GM18508 (cell line): ENCODE data around the gene ZNF565.
"Not testable (repeated sequence)": the region's sequence is repeated elsewhere in the genome, so short reads cannot be mapped to it uniquely, and the experiment has no call there.

Experiments used
- ATAC-seq: cut with Tn5 transposase; IDR thresholded peaks from one replicate; pipeline ENCODE4 v1.9.1; 2021; ENCODE audit warnings: moderate number of reproducible peaks; ENCODE audit not compliant: insufficient read depth, unreplicated experiment

ZNF565 gene

DNA sequence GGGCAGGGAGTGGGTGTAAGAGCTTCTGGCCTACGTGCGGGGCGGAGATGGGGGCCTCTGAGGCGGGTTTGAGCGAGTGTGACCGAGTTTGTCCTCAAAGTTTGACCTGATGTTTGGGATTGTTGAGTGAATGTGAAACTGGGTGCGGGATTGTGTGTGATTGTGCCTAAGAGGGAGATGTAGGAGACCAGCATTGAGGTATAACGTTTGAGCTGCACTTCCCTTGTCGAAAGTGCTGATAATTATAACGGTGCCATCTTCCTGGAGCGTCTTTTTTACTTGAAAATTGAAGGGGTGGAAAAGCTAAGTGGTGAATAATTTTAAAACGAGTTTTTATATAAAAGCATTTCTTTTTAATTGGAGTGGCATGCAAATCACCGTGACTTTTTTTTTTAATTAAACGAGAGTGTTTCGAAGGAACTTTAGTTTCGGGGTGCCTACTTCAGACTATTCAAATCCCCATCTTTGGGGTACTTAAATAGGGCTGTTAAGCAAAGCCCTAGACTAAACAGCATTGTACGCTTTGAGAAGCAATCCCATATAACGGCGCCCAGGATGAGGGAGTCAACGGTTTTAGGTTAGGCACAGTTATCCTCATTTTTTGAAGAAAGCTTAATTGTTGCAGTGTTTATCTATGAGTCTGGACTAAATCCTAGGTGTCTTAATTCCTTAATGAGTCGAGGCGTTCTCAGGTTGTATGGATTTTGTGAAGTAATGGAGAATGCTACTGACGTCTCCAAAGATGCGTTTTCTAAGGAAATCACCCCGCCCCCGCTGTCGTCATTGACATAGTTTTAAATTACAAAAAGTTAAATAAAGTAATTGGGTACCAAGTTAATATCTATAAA, 1.0 kb upstream of the ZNF565 start:
- no peak for ATAC-seq

DNA sequence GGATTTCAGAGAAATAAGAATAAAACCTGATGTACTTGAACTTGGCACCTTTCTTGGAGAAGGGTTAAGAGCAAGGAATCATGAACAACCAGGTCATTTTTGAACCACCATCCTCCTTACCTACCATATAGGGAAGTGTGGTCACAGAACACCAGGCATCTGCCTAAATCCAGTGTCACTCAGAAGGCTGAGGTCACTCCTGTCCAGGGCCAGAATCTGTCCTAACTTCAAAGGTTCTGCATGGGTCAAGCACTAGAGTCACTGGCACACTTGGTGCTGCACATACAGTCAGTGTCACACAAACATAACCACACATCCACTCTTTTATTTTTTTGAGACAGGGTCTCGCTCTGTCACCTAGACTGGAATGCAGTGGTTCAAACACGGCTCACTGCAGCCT, 1.6 kb downstream of the ZNF565 start:
- ATAC-seq: no peak

DNA sequence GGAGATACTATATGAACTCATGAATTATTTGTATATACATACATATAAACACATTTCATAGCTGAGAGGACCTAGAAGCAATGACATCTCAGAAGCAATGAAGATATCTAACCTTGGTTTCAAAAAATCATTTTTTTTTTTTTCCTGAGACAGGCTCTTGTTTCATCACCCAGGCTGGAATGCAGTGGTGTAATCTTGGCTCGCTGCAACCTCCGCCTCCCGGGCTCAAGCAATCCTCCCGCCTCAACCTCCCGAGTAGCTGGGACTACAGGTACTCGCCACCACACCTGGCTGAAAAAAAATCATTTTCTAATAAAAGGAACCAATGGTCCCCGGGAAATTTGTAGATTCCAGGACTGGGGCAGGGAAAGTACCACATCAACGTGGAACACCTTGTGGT, 4.0 kb downstream of the ZNF565 start:
- no peak for ATAC-seq

DNA sequence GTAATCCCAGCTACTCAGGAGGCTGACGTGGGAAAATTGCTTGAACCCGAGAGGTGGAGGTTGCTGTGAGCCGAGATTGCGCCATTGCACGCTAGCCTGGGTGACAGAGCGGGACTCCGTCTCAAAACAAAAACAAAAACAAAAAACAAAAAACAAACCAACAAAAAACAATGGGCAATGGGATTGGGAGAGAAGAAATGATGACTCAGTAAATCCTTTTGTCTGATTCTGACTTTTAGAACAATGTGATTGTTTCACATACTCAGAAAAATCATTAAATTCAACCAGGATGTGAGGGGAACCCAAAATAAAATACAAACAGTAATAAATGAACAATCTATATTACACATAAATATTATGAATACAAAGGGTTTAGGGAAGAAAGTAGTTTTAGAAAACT, 5.1 kb downstream of the ZNF565 start:
- no peak for ATAC-seq

DNA sequence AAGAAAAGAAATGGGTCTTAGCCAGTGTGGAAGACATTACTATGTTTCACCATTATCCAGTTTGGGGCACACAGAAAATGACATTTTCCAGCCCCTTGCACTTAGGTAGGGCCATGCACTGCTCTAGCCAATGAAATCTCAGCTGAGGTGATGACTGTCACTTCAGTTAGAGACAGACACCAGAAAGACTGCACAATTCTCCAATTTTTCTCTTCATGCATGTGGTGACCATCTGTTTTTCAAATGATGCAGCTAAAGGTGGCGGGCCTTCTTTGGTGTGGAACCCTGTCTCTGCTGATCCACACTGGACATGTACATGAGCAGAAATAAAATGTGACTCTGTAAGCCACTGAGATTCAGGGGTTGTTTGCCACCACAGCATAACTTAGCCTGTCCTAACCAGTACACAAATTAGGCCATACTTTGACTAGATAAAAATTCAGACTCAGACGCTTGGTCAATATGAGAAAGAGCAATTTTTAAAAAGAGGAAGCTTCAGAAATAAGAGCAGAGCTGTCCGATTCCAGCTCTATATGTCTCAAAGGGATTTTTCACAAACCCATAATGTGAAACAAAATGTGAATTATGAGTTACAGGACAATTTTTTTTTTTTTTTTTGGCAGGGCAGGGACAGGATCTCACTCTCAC, 6.7 kb downstream of the ZNF565 start:
- ATAC-seq: no peak

DNA sequence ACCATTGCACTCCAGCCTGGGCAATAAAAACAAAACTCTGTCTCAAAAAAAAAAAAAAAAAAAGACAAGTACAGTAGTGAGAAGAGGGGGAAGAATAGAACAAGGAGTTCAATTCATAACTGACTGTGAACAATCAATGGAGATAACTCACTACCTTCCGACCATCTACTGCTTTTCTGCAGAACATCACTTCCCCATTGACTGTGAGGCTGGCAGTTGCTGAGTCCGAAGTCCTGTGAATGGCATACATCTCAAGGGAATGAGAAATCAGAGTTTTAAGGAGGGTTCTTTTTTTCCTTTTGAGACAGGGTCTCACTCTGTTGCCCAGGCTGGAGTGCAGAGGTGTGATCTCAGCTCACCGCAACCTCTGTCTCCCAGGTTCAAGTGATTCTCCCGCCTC, 11.2 kb downstream of the ZNF565 start:
- no peak for ATAC-seq

DNA sequence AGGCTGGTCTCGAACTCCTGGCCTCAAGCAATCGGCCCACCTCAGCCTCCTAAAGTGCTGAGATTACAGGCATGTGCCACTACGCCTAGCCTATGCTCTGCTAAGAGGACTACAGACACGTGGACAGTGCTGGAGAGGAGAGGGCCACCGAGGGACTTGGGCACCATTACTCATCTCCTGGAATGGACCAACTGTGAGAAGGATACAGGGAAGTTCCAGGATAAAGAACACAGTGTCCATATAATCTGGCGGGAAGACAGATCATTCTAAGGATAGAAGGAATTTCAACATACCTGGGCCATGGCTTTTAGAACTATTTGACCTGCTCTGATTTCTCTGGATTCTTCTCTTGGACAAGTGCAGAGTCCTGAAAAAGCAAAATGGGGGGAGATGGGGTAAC, 12.8 kb downstream of the ZNF565 start:
- ATAC-seq: no peak

DNA sequence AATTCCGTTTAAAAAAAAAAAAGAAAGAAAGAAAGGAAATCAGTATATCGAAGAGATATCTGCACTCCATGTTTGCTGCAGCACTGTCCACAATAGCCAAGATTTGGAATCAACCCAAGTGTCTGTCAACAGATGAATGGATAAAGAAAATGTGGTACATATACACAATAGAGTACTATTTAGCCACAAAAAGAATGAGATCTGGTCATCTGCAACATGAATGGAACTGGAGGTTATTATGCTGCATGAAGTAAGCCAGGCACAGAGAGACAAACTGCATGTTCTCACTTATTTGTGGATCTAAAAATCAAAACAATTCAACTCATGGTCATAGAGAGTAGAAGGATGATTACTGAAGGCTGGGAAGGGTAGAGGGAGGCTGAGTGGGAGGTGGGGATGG, 16.3 kb downstream of the ZNF565 start:
- no peak for ATAC-seq

DNA sequence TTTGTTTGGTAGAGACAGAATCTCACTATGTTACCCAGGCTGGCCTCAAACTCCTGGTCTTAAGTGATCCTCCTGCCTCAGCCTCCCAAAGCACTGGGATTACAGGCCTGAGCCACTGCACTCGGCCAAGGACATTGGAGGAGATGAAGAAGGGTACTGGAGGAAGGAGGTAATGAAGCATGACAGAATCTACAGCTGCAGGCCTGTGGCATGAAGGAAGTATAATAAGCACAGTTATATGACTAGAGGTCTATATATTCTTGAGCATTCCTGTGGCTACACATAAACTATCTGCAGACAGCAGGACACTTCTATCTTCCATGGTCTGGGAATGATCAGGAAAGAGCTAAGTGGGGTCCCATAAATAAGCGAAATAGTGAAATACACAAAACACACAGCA, 18.2 kb downstream of the ZNF565 start:
- ATAC-seq: no peak

DNA sequence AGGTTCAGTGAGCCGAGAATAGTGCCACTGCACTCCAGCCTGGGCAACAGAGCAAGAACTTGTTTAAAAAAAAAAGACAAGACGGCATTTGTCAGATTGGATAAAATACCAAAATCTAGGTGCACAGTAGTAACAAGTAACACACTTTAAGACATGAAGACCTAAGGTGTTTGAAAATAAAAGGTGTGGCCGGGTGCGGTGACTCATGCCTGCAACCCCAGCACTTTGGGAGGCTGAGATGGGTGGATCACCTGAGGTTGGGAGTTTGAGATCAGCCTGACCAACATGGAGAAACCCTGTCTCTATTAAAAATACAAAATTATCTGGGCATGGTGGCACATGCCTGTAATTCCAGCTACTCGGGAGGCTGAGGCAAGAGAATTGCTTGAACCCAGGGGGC, 27.7 kb downstream of the ZNF565 start:
- not testable (repeated sequence) for ATAC-seq

DNA sequence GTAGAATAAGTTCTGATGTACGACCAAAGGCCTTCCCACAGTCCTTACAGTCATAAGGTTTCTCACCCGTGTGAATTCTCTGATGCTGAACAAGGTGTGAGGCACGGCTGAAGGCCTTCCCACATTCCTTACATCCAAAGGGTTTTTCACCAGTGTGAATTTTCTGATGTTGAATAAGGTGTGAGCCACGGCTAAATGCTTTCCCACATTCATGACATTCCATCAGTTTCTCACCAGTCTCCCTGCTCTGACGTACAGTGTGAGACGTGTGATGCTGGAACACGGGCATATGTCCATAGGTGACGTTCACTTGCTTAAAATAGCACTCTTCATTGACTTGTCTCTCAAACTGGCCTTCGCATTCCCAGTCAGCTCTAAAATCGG, 31.2 kb downstream of the ZNF565 start:
- ATAC-seq: no peak

DNA sequence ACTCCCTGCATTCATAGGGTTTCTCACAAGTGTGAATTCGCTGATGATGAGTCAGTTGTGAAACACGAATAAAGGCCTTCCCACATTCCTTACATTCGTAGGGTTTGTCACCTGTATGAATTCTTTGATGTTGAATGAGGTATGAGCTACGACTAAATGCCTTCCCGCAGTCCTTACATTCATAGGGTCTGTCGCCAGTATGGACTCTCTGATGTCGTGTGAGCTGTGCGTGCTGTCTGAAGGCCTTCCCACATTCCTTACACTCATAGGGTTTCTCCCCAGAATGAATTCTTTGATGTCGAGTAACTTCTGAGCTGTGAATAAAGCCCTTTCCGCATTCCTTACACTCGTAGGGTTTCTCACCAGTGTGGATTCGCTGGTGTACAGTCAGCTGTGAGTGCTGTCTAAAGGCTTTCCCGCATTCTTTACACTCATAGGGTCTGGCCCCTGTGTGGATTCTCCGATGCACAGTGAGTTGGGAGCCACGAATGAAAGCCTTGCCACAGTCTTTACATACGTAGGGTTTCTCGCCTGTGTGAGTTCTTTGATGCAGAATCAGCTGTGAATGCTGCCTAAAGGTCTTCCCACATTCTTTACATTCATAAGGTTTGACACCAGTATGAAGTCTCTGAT, 31.7 kb downstream of the ZNF565 start:
- ATAC-seq: no peak

DNA sequence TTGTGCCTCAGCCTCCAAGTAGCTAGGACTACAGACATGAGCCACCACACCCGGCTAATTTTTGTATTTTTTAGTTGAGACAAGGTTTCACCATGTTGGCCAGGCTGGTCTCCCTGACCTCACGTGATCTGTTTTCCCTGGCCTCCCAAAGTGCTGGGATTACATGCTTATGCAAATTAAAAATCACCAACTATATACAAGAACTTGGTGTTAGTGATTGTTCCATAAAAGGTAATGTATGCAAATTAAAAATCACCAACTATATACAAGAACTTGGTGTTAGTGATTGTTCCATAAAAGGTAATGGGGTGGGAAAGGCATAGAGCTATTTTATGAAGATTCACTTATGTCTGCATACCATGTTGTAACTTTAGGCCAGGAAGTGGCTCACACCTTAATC, 35.4 kb downstream of the ZNF565 start:
- not testable (repeated sequence) for ATAC-seq

DNA sequence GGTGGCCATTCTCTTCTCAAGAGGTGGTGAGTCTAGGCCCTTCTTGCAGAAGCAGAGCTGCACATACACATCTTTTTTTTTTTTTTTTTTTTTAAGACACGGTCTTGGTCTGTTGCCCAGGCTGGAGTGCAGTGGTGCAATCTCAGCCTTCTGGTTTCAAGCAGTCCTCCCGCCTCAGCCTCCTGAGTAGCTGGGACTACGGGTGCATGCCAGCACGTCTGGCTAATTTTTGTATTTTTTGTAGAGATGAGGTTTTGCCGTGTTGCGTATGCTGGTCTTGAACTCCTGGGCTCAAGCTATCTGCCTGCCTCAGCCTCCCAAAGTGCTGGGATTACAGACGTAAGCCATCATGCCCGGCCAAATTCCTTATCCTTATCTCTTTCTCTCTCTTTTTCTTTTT, 40.6 kb downstream of the ZNF565 start:
- not testable (repeated sequence) for ATAC-seq

DNA sequence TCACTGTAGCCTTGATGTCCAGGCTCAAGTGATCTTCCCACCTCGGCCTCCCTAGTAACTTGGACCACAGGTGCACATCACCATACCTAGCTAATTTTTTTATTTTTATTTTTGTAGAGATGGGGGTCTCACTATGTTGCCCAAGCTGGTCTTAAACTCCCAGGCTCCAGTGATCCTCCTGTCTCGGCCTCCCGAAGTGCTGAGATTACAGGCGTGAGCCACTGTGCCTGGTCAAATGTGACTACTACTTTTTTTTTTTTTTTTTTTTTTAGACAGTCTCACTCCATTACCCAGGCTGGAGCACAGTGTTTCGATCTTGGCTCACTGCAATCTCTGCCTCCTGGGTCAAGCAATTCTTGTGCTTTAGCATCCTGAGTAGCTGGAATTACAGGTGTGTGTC, 41.6 kb downstream of the ZNF565 start:
- no peak for ATAC-seq

DNA sequence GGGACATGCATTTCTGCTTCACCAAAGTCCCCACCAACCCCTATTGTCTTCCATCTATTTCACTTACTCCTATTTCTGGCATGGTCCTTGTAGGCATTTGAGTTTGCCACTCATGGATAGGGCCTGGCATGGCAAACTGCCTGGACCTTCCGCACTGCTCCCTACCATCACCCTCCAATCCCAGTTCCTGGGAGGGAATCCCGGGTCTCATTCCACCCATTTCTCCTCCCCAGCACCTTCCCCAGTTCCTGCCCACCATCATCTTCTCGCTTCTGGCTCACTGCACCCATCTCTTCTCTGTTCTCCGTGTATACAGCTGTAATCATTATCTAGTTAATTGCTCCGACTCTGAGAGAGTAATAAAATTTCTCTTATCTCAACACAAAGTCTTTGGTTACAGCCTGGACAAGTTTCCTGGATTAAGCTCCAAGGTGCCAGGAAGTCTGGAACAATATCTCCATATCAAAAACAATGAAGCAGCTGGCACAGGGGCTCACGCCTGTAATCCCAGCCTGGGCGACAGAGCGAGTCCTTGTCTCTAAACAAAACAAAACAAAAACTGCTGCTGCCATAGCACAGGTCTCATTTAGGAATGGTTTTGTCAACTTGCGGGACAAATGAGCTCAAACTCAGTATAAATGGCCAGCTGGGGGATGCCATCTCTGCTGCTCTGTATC, 45.2 kb downstream of the ZNF565 start:
- ATAC-seq: no peak

DNA sequence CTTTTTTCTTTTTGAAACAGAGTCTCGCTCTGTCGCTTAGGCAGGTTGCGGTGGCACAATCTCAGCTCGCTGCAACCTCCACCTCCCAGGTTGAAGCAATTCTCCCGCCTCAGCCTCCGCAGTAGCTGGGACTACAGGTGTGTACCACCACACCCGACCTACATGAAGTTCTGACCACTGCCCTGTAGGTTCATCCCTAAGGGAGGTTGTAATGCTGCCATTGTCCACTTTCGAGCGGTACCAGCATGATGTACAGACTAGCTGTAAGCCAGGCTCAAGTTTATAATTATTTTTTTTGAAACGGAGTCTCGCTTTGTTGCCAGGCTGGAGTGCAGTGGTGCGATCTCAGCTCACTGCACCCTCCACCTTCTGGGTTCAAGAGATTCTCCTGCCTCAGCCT, 50.7 kb downstream of the ZNF565 start:
- ATAC-seq: no peak

DNA sequence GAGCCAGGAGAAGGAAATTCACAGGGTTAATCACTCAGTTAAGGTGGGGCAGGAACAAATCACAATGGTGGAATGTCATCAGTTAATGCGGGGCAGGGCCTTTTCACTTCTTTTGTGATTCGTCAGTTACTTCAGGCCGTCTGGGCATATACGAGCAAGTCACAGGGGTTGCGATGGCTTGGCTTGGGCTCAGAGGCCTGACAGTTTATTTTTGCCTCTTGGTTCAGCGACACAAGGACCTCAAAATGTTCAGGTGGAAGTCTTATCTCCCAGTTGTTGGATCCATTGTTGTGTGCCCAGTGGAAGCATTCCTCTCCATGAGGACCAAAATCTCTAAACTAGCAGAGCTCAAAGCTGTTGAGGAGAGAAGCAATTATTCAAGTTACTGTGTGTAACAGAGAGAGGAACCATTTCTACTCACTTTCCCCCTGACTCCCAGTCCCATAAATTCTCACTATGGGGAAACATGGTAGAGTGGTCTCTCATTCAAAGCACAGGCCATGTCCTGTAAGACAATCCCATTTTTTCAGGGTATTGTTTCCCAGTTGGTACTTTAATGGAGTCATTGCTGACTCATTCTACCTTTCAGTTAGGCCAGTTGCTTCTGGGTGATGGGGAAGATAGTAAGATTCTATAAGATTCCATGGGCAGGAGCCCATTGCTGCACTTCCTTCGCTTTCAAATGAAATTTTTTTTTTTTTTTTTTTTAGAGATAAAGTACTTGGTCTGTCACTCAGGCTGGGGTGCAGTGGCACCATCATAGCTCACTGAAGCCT, 53.5 kb downstream of the ZNF565 start:
- ATAC-seq: no peak

DNA sequence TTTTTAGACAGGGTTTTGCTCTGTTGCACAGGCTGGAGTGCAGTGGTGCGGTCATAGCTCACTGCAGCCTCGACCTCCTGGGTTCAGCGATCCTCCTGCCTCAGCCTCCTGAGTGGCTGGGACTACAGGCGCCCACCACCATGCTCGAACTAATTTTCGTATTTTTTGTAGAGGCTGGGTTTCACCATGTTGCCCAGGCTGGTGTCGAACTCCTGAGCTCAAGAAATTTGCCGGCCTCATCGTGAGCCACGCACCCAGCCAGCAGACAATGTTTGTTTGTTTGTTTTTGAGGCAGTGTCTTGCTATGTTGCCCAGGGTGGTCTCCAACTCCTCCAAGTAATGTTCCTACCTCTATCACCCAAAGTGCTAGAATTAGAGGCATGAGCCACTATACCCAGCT, 61.3 kb downstream of the ZNF565 start:
- no peak for ATAC-seq

DNA sequence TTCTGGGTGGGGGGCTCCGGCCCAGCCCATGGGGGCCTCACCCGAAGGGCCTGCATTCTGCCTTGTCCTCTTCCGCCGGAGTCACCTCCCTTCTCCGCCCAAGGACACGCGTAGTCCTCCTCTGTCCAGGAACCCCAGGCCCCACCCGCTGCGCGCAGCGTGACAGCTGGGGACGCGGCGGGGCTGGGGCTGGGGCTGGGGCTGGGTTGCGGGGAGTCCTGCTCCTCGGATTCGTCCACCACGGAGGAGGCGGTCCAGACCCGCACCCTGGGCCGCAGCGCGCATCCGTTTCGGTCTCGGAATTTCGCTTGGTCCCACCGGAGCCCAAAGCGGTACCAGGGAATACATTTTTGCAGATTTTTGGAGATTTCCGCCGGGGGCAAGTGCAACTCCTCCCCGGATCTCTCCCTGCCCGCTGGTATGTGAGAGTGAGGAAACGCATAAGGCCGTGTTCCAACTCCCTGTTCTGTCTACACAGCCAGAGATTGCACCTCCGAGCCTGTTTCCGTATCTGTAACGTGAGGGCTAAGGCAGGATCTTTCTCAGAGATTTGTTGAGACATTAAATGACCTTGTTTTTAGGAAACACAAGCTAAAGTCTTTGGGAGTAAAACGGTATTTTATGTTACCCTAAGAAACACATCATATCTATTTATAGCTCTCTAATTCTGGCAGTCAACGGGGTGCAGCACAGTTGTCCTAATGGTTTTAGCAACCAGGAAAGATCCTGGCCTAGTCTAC, 61.9 kb downstream of the ZNF565 start, which contains the start of gene COX7A1:
COX7A1 (minus strand) TSS at position 96 of the 740 bp plus-strand sequence; CDS start at position 56, 40 bp downstream.
- no peak for ATAC-seq
